ENCODE data around the gene SELP.

SELP gene

DNA sequence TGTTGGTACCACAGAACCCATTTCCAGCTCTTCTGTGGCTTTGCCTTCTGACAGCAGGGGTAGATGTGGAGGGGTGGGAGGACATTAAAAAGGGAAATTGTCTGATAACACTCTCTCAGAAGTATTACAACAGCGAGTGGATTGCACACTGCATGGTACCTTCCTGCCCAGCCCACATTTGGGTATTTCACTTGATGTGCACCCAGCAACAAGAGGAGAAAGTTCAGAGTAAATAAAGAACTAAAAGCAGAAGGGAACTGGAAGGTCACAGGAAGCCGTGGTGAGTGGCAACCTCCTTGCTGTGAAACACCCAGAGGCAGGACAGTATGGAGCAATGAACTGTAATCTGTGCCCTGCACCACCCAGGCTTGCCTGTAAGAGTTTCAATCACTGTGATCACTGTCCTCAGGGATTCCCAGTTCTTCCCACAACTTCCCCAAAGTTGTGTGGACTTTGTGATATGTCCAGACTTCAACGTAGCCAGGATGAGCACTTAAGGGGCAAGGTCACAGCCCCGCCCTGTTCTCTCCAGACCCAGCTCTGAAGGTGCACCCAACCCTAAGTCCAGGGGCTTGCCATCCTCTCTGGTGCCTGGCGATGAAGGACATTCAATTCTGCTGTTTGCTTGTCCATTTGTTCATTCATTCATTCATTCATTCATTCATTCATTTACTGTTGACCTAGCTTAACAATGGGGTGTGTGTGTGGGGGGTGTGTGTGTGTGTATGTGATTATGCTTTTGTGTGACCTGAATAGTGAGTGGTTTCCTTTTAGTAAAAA is 25.0 kb downstream of the SELP start:
- H3K4me1 Mint-ChIP-seq (ENCODE audit: low read depth), result peaks cover 47% of the 10 kb centered on the region

GRCh38 chr1:169601096-169601881 is 28.6 kb downstream of the SELP start:
- Mint-ChIP-seq H3K9me3 (peaks cover 5% of the 10 kb centered on the region), H3K36me3 (ENCODE audit: low read depth) (peaks cover 5% of the 10 kb centered on the region), H3K27ac (no peak overlapping the region), H3K4me3 (no peak overlapping the region), H3K27me3 (ENCODE audit: low read depth) (no peaks in the 10 kb centered on the region), H3K4me1 (ENCODE audit: low read depth) (peaks cover 44% of the 10 kb centered on the region)
- DNase-seq (ENCODE audit: low spot score), result no peak

More for the DNA sequence above, 25.0 kb downstream of the SELP start:
- H3K9me3 Mint-ChIP-seq, result peaks cover 5% of the 10 kb centered on the region
- peak; percentile 46 for DNase-seq (ENCODE audit: low spot score)
- no peaks in the 10 kb centered on the region for H3K27me3 Mint-ChIP-seq (ENCODE audit: low read depth)
- peaks cover 5% of the 10 kb centered on the region for H3K36me3 Mint-ChIP-seq (ENCODE audit: low read depth)
- H3K4me3 Mint-ChIP-seq, result peak overlapping the region; percentile 44
- H3K27ac Mint-ChIP-seq, result peak overlapping the region; percentile 85

DNA sequence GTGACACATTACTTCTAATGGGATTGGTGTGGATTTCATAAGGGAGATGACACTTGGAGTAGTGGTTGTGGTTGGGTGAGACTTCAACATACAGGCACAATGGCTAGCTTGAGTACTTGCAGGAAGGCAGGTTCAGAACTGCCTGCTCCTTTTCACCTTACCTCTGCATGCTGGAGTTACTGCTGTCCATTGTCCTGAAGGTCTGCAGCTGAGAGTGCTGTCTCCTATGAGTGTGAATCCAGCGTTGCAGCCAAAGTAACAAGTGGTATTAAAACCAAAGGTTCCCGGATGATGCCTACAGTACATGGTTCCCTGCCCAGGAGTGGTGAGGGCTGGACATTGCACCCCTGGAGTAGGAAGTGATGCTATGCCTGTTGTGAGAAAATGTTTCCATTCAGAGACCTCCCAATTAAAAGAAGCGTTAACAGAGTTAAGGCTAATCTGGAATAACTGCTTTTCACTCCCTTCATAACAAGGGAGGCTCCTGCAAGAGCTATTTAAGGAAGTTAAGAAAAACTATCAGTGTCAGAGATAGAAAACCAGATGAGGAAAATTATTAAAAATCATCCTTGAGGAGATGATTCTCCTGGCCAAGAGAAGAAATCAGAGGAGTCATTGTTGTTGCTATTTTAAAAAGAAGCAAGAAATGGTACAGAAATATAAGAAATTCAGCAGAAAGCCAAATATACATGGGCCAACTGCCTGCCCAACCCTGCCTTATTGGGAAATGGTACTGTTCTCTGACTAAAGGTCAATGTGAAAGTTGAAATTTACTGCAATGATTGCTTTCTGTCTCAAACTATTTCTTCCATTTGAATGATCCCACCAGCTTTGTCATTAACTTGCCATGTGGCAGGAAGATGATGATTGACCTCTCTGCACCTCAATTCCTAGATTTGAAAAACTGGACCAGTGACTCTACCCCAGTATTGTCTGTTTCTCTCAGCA is 33.9 kb downstream of the SELP start:
- Mint-ChIP-seq H3K27ac (no peak overlapping the region), H3K36me3 (ENCODE audit: low read depth) (no peaks in the 10 kb centered on the region), H3K4me1 (ENCODE audit: low read depth) (peaks cover 19% of the 10 kb centered on the region), H3K4me3 (no peak overlapping the region), H3K27me3 (ENCODE audit: low read depth) (peaks cover 8% of the 10 kb centered on the region), H3K9me3 (no peaks in the 10 kb centered on the region)
- no peak for DNase-seq (ENCODE audit: low spot score)

DNA sequence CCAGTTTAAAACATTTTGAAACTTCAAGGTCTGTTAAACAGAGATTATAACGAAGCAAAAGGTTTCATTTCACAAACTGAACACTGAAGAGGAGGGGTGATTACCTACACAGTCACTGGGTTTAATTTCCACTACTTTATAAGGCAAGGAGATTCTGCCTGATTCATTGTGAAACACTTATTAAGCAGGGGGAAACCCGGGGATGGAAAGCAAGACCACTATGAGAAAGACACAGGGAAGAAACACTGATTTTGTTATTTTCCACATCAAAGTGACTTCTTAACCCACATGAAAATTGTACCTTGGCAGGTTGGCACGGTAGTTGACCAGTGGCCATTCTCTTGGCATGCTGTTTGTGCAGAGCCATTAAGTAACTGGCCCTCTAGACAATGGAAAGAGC is 35.5 kb downstream of the SELP start:
- H3K4me1 Mint-ChIP-seq (ENCODE audit: low read depth), result peaks cover 17% of the 10 kb centered on the region
- no peaks in the 10 kb centered on the region for H3K36me3 Mint-ChIP-seq (ENCODE audit: low read depth)
- H3K9me3 Mint-ChIP-seq, result no peaks in the 10 kb centered on the region
- peaks cover 8% of the 10 kb centered on the region for H3K27me3 Mint-ChIP-seq (ENCODE audit: low read depth)
- H3K27ac Mint-ChIP-seq, result no peak overlapping the region
- H3K4me3 Mint-ChIP-seq, result peak overlapping the region; percentile 9
- DNase-seq (ENCODE audit: low spot score), result peak; percentile 53

- Mint-ChIP-seq H3K4me1 (ENCODE audit: low read depth) (peaks cover 43% of the 10 kb centered on the region), H3K9me3 (no peaks in the 10 kb centered on the region), H3K27ac (no peak overlapping the region), H3K27me3 (ENCODE audit: low read depth) (peaks cover 6% of the 10 kb centered on the region), H3K4me3 (no peak overlapping the region), H3K36me3 (ENCODE audit: low read depth) (no peaks in the 10 kb centered on the region)
- no peak for DNase-seq (ENCODE audit: low spot score)
These were observed 39.0 kb downstream of the SELP start for GRCh38 chr1:169590932-169591331.

DNA sequence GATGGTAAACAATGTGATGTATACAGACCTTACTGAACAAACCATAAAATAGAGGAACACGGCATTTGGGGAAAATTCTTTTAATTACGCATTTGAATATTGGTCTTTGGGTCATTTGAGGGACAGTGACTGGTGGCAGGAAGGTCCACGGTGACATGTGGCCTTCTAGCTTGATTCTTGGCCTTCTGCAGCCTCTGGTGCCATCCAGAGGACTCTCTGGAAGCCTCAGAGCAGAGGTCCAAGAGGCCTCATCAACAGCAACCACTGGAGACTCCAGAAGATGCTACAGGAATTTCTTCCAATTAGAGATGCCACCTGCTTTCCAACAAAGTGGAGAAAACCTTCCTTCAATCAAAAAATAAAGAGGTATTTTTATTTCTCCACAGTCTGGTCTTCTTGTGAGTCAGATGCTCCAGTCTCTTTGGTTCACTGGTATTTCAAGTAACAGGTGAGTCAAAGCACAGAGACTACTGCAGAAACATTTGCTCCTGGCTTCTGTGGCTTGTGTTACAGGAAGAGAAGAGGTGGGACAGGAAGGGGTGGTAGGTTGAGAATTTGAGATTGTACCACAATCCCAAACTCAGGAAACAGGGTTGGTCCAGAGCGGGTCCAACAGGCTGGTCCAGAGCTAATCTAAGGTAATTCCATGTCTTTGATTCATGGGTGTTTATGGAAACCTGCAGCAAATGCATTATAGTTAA is 41.0 kb downstream of the SELP start:
- Mint-ChIP-seq H3K36me3 (ENCODE audit: low read depth) (no peaks in the 10 kb centered on the region), H3K27ac (no peak overlapping the region), H3K4me1 (ENCODE audit: low read depth) (peaks cover 46% of the 10 kb centered on the region), H3K9me3 (no peaks in the 10 kb centered on the region), H3K4me3 (peak overlapping the region; percentile 2), H3K27me3 (ENCODE audit: low read depth) (no peaks in the 10 kb centered on the region)
- DNase-seq (ENCODE audit: low spot score), result peak; percentile 44

GRCh38 chr1:169588112-169588511 is 41.8 kb downstream of the SELP start:
- DNase-seq (ENCODE audit: low spot score), result no peak
- Mint-ChIP-seq H3K27ac (no peak overlapping the region), H3K9me3 (no peaks in the 10 kb centered on the region), H3K36me3 (ENCODE audit: low read depth) (no peaks in the 10 kb centered on the region), H3K27me3 (ENCODE audit: low read depth) (no peaks in the 10 kb centered on the region), H3K4me3 (no peak overlapping the region), H3K4me1 (ENCODE audit: low read depth) (peaks cover 48% of the 10 kb centered on the region)

GRCh38 chr1:169586395-169587255 is 43.3 kb downstream of the SELP start, which contains the start of gene F5:
F5 (minus strand) TSS chr1:169586481; CDS start chr1:169586386, 95 bp downstream.
- DNase-seq (ENCODE audit: low spot score), result peak; percentile 75
- Mint-ChIP-seq H3K9me3 (no peaks in the 10 kb centered on the region), H3K27me3 (ENCODE audit: low read depth) (no peaks in the 10 kb centered on the region), H3K27ac (peak within 1 kb of the TSS; percentile 79), H3K36me3 (ENCODE audit: low read depth) (no peaks in the 10 kb centered on the region), H3K4me3 (peak within 1 kb of the TSS; percentile 92), H3K4me1 (ENCODE audit: low read depth) (peaks cover 45% of the 10 kb centered on the region)

DNA sequence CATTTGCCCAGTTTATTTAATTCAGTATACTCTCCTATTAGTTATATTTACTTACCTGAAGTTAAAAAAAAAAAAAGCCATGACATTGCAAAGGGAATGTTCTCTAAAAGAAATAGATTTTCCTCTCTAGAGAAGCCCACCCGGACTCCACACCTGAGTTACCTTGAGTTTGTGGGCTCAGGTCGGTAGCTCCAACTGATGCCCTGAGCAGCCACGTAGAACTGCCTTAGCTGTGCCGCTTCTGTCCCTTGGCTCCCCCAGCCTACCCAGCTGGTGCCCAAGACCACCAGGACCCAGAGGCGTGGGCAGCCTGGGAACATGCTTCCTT is 43.9 kb downstream of the SELP start:
- Mint-ChIP-seq H3K4me1 (ENCODE audit: low read depth) (peaks cover 45% of the 10 kb centered on the region), H3K4me3 (peak overlapping the region; percentile 92), H3K36me3 (ENCODE audit: low read depth) (no peaks in the 10 kb centered on the region), H3K27me3 (ENCODE audit: low read depth) (no peaks in the 10 kb centered on the region), H3K9me3 (no peaks in the 10 kb centered on the region), H3K27ac (peak overlapping the region; percentile 79)
- no peak for DNase-seq (ENCODE audit: low spot score)

DNA sequence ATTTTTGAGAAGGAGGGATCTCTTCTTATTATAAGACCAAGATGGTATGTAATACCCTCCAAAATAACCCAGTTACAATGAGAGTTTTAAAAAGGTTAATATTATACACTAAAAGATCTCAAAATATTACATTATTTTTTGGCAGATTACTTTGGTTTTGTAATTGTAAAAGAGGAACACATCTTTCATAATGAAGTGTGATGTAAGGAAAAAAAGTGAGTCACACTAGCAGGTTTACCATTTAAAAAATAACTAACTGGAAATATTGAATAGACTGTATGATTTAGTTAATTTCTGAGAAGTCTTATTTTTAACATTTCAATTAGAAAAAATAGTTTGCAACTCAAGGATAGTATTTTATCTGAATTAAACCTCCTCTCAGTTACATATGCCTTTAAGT is 44.7 kb downstream of the SELP start:
- H3K4me1 Mint-ChIP-seq (ENCODE audit: low read depth), result peaks cover 45% of the 10 kb centered on the region
- H3K27ac Mint-ChIP-seq, result peak overlapping the region; percentile 56
- DNase-seq (ENCODE audit: low spot score), result no peak
- H3K36me3 Mint-ChIP-seq (ENCODE audit: low read depth), result no peaks in the 10 kb centered on the region
- no peaks in the 10 kb centered on the region for H3K27me3 Mint-ChIP-seq (ENCODE audit: low read depth)
- peak overlapping the region; percentile 92 for H3K4me3 Mint-ChIP-seq
- H3K9me3 Mint-ChIP-seq, result no peaks in the 10 kb centered on the region

DNA sequence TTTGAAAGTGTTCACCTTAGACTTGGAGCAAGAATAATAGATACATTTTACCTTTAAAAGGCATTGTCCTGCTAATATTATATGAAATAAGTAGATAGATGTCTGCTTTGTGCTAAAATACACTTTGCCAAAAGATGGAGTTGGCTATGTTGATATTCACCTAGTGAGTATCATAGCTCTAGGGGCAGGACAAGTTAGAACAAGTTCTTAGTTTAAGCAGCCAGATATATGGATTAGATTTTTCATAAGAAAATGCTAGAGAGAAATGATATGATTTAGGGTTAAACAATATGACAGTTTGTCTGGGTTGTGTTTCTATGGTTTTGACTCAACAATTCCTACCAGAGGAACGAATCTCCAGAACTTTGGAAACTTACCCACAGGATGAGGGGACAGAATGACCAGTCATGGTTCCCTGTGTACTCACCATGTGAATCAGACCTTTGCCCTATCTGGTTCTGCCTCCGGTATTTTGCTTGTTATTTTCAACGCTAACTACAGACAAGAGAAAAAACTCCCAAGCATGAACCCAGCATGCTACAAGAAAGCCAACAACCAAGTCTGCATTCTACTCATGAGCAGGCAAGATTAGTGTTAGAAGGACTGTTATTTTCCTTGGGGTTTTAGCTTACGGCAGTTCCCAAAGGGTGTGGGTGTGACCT is 45.3 kb downstream of the SELP start:
- no peaks in the 10 kb centered on the region for H3K36me3 Mint-ChIP-seq (ENCODE audit: low read depth)
- H3K9me3 Mint-ChIP-seq, result no peaks in the 10 kb centered on the region
- peak overlapping the region; percentile 49 for H3K27ac Mint-ChIP-seq
- peak overlapping the region; percentile 92 for H3K4me3 Mint-ChIP-seq
- peaks cover 44% of the 10 kb centered on the region for H3K4me1 Mint-ChIP-seq (ENCODE audit: low read depth)
- no peaks in the 10 kb centered on the region for H3K27me3 Mint-ChIP-seq (ENCODE audit: low read depth)
- DNase-seq (ENCODE audit: low spot score), result peak; percentile 44

DNA sequence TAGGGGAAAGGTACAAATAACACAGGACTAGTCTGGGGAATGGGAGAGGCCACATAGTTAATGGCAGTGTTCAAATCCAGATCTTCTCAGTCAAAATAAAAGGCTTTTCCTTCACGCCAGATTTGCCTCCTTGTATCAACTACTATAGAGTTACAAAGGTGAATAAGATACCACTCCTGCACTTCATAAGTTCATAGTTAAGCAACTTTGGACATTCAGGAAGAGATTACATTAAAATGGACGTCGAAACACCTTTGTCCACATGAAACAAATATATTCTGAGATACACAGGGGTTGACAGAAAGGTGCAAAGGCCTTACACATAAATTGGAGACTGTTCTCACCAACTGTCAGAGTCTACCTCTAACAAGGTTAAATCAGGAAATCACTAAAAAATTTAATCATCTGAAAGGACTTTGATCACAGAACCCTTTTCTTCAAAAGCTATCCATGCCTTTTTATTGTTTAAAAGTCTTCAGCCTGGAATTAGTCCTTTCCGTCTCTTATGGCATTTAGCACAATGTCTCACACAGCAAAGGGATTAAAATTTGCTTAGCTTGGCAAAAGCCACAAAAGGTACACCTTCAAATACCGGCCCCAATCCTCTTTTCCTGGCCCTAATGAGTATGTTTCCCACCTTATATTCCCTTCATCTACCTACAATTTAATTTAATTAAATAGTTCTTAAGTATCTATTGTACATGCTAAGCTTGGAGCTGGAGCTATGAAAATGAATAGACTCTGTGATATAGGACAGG is 51.8 kb downstream of the SELP start:
- no peak overlapping the region for H3K27ac Mint-ChIP-seq
- DNase-seq (ENCODE audit: low spot score), result no peak
- H3K36me3 Mint-ChIP-seq (ENCODE audit: low read depth), result no peaks in the 10 kb centered on the region
- H3K9me3 Mint-ChIP-seq, result no peaks in the 10 kb centered on the region
- no peaks in the 10 kb centered on the region for H3K27me3 Mint-ChIP-seq (ENCODE audit: low read depth)
- no peak overlapping the region for H3K4me3 Mint-ChIP-seq
- H3K4me1 Mint-ChIP-seq (ENCODE audit: low read depth), result no peaks in the 10 kb centered on the region
